H9 (cell line): ENCODE data around the gene DLGAP4. TPM values are rescaled to one million over a fixed set of nuclear protein-coding genes. Genes with fewer than 3 reads are reported as not detected.

Experiments used
- DNase-seq: peaks from one replicate; pipeline ENCODE4 v3.0.0-alpha.2; 2017
- H2AFZ ChIP-seq: one replicate; pipeline ENCODE4 v1.6.1; 2013; ENCODE audit warnings: mild to moderate bottlenecking, low read length, control low read depth, moderate library complexity
- H2AK5ac ChIP-seq: 2 replicates; pipeline ENCODE4 v1.6.1; 2013; ENCODE audit warnings: low read length, control low read depth, mixed read lengths; ENCODE audit not compliant: insufficient read length
- H2BK120ac ChIP-seq: one replicate; pipeline ENCODE4 v1.6.1; 2013; ENCODE audit warnings: low read depth, mild to moderate bottlenecking, low read length, control low read depth, inconsistent platforms; ENCODE audit not compliant: poor library complexity, severe bottlenecking
- H2BK12ac ChIP-seq: 2 replicates; pipeline ENCODE4 v1.6.1; 2013; ENCODE audit warnings: low read length, control low read depth, mixed read lengths, low read depth; ENCODE audit not compliant: insufficient read length
- H2BK15ac ChIP-seq: 2 replicates; pipeline ENCODE4 v1.6.1; 2013; ENCODE audit warnings: low read depth, low read length, control low read depth
- H2BK20ac ChIP-seq: one replicate; pipeline ENCODE4 v1.6.1; 2013; ENCODE audit warnings: low read depth, mild to moderate bottlenecking, low read length, control low read depth, inconsistent platforms; ENCODE audit not compliant: poor library complexity, severe bottlenecking
- H2BK5ac ChIP-seq: 2 replicates; pipeline ENCODE4 v1.6.1; 2013; ENCODE audit warnings: low read length, control low read depth, mixed read lengths; ENCODE audit not compliant: insufficient read length
- H3K14ac ChIP-seq: 2 replicates; pipeline ENCODE4 v1.6.1; 2013; ENCODE audit warnings: low read length, control low read depth; ENCODE audit not compliant: insufficient read depth
- H3K18ac ChIP-seq: 2 replicates; pipeline ENCODE4 v1.6.1; 2013; ENCODE audit warnings: low read depth, mild to moderate bottlenecking, mixed read lengths, low read length, control low read depth; ENCODE audit not compliant: insufficient read length
- H3K23ac ChIP-seq: 2 replicates; pipeline ENCODE4 v1.6.1; 2013; ENCODE audit warnings: low read length, control low read depth, mixed read lengths, low read depth; ENCODE audit not compliant: insufficient read length
- H3K23me2 ChIP-seq: 2 replicates; pipeline ENCODE4 v1.6.1; 2013; ENCODE audit warnings: low read depth, mild to moderate bottlenecking, mixed read lengths, low read length, control low read depth; ENCODE audit not compliant: insufficient read length, poor library complexity, severe bottlenecking
- H3K27ac ChIP-seq: 2 replicates; pipeline ENCODE4 v1.5.1; 2013; ENCODE audit warnings: low read length, control low read depth, mixed read lengths, low read depth; ENCODE audit not compliant: insufficient read length
- H3K27me3 ChIP-seq: 2 replicates; pipeline ENCODE4 v1.6.1; 2013; ENCODE audit warnings: low read length, control low read depth, inconsistent platforms; ENCODE audit not compliant: insufficient read depth
- H3K4ac ChIP-seq: 2 replicates; pipeline ENCODE4 v1.6.1; 2013; ENCODE audit warnings: low read depth, mild to moderate bottlenecking, control low read depth, inconsistent platforms, low read length, moderate library complexity
- H3K4me1 ChIP-seq: 2 replicates; pipeline ENCODE4 v1.6.1; 2013; ENCODE audit warnings: low read length, control low read depth, inconsistent platforms; ENCODE audit not compliant: insufficient read depth
- H3K4me2 ChIP-seq: 2 replicates; pipeline ENCODE4 v1.6.1; 2013; ENCODE audit warnings: low read length, control low read depth, mixed read lengths; ENCODE audit not compliant: insufficient read length, insufficient read depth
- H3K56ac ChIP-seq: 2 replicates; pipeline ENCODE4 v1.6.1; 2013; ENCODE audit warnings: low read depth, mild to moderate bottlenecking, mixed read lengths, low read length, control low read depth; ENCODE audit not compliant: insufficient read length
- H3K79me1 ChIP-seq: 2 replicates; pipeline ENCODE4 v1.6.1; 2013; ENCODE audit warnings: low read depth, mild to moderate bottlenecking, moderate library complexity, low read length, control low read depth, inconsistent platforms; ENCODE audit not compliant: insufficient read depth, poor library complexity, severe bottlenecking
- H3K79me2 ChIP-seq: 2 replicates; pipeline ENCODE4 v1.6.1; 2013; ENCODE audit warnings: low read length, control low read depth, inconsistent platforms; ENCODE audit not compliant: insufficient read depth
- H3K9ac ChIP-seq: 2 replicates; pipeline ENCODE4 v1.6.1; 2013; ENCODE audit warnings: low read length, control low read depth, mixed read lengths; ENCODE audit not compliant: insufficient read length; ENCODE audit errors: extremely low read depth
- H3K9me3 ChIP-seq: one replicate; pipeline ENCODE4 v1.6.1; 2013; ENCODE audit warnings: low read depth, low read length, inconsistent platforms; ENCODE audit not compliant: control insufficient read depth
- H3T11ph ChIP-seq: one replicate; pipeline ENCODE4 v1.6.1; 2013; ENCODE audit warnings: mild to moderate bottlenecking, low read length, control low read depth, inconsistent platforms
- H4K20me1 ChIP-seq: one replicate; pipeline ENCODE4 v1.6.1; 2013; ENCODE audit not compliant: control insufficient read depth, insufficient read length, insufficient read depth
- H4K5ac ChIP-seq: 2 replicates; pipeline ENCODE4 v1.6.1; 2013; ENCODE audit warnings: low read depth, mild to moderate bottlenecking, mixed read lengths, low read length, control low read depth; ENCODE audit not compliant: insufficient read length
- H4K8ac ChIP-seq: replicated peaks from 2 replicates; pipeline ENCODE4 v1.6.1; 2013; ENCODE audit warnings: low read length, control low read depth, mixed read lengths, low read depth; ENCODE audit not compliant: insufficient read length
- H4K91ac ChIP-seq: 2 replicates; pipeline ENCODE4 v1.6.1; 2013; ENCODE audit warnings: low read depth, mild to moderate bottlenecking, moderate library complexity, mixed read lengths, low read length, control low read depth; ENCODE audit not compliant: insufficient read length
- H3K27ac Mint-ChIP-seq, 3 experiments: 2 replicates in 2 of 3; 3 replicates in 1 of 3; pipeline ENCODE4 v1.8.0; 2020 to 2021; ENCODE audit warnings: mixed read lengths in 3 of 3, mild to moderate bottlenecking in 1 of 3, moderate library complexity in 1 of 3
- H3K27me3 Mint-ChIP-seq: 2 replicates; pipeline ENCODE4 v1.8.0; 2021; ENCODE audit warnings: low read depth, mild to moderate bottlenecking, moderate library complexity, mixed read lengths
- H3K36me3 Mint-ChIP-seq, 3 experiments: 2 replicates in 2 of 3; 3 replicates in 1 of 3; pipeline ENCODE4 v1.8.0; 2020 to 2021; ENCODE audit warnings: low read depth in 3 of 3, mixed read lengths in 3 of 3; ENCODE audit not compliant: insufficient read depth in 1 of 3
- H3K4me1 Mint-ChIP-seq, 2 experiments: 2 replicates each; pipeline ENCODE4 v1.8.0; 2020; ENCODE audit warnings: mixed read lengths in 2 of 2
- H3K4me3 Mint-ChIP-seq, 2 experiments: 2 replicates in 1 of 2; 3 replicates in 1 of 2; pipeline ENCODE4 v1.8.0; 2020 to 2021; ENCODE audit warnings: mild to moderate bottlenecking in 2 of 2, mixed read lengths in 2 of 2, moderate library complexity in 1 of 2
- H3K9me3 Mint-ChIP-seq, 2 experiments: 2 replicates in 1 of 2; 3 replicates in 1 of 2; pipeline ENCODE4 v1.8.0; 2020; ENCODE audit warnings: mild to moderate bottlenecking in 2 of 2, mixed read lengths in 2 of 2, moderate library complexity in 1 of 2
- WGBS: extraction: QIAGEN DNeasy Blood & Tissue Kit; methylation state at CpG from one replicate; pipeline ENCODE4 v1.1.7; 2013; ENCODE audit warnings: missing lambda C conversion rate, low lambda C conversion rate, mixed read lengths; ENCODE audit not compliant: insufficient read length; ENCODE audit errors: extremely low coverage; 5-methylcytosine and 5-hydroxymethylcytosine counted together
- total RNA-seq: library from RNA; stranded (reverse); gene quantifications from 2 replicates; pipeline ENCODE4 v1.2.1, GENCODE V29; 2021
- TF ChIP-seq, protein P1 (sequence below): fragments of 200-600 bp; sonication (generic); conservative IDR thresholded peaks from 3 replicates; pipeline ENCODE4 v1.8.0; 2021; ENCODE audit warnings: antibody characterized with exemption, mild to moderate bottlenecking

The DLGAP4 gene
- total RNA-seq, 1 experiment from 2014 or later, result 48.0 TPM

DNA sequence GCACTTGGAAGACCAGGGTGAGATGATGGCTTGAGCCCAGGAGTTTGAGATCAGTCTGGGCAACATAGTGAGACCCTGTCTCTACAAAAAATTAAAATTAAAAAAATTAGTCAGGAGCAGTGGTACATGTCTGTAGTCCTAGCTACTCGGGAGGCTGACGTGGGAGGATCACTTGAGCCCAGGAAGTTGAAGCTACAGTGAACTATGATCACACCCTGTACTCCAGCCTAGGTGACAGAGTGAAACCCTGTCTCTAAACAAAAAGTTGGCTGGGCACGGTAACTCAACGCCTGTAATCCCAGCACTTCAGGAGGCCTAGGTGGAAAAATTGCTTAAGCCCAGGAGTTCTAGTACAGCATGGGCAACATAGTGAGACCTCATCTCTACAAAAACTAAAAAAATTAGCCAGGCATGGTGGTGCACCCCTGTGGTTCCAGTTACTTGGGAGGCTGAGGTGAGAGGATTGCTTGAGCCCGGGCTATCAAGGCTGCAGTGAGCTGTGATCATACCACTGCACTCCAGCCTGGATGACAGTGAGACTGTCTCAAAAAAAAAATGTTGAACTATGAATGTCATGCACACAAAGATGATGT lies 174.4 kb downstream of the DLGAP4 start:
- Mint-ChIP-seq H3K4me1 (peaks cover 5 to 10% of the 10 kb centered on the region in 2 experiments), H3K27ac (no peak overlapping the region), H3K36me3 (peaks cover 0 to 4% (median 0%) of the 10 kb centered on the region in 3 experiments; a peak in 3 of 7 replicates), H3K27me3 (no peaks in the 10 kb centered on the region), H3K4me3 (no peak overlapping the region), H3K9me3 (no peaks in the 10 kb centered on the region)
- H3K4ac ChIP-seq, result no peak overlapping the region
- 0 out of 2 replicates have a peak, but pooled peaks cover 2% of the 10 kb centered on the region for H3K79me2 ChIP-seq
- no peaks in the 10 kb centered on the region for H3K23me2 ChIP-seq
- H3K18ac ChIP-seq, result no peak overlapping the region
- no peak overlapping the region for H2BK120ac ChIP-seq
- no peak overlapping the region for H2AK5ac ChIP-seq
- no peak overlapping the region for H3K9ac ChIP-seq
- H3K23ac ChIP-seq, result no peak overlapping the region
- H2BK5ac ChIP-seq, result no peak overlapping the region
- H2BK12ac ChIP-seq, result no peak overlapping the region
- H3K79me1 ChIP-seq, result no peaks in the 10 kb centered on the region
- no peak overlapping the region for H3K27ac ChIP-seq
- no peak overlapping the region for H3K56ac ChIP-seq
- no peak overlapping the region for H2BK20ac ChIP-seq
- H4K5ac ChIP-seq, result no peak overlapping the region
- no peak overlapping the region for H4K91ac ChIP-seq
- H3K4me1 ChIP-seq, result no peaks in the 10 kb centered on the region
- H3T11ph ChIP-seq, result no peak overlapping the region
- no peaks in the 10 kb centered on the region for H3K9me3 ChIP-seq
- H2BK15ac ChIP-seq, result no peak overlapping the region
- H3K4me2 ChIP-seq, result no peak overlapping the region
- TF ChIP-seq, protein P1, sequence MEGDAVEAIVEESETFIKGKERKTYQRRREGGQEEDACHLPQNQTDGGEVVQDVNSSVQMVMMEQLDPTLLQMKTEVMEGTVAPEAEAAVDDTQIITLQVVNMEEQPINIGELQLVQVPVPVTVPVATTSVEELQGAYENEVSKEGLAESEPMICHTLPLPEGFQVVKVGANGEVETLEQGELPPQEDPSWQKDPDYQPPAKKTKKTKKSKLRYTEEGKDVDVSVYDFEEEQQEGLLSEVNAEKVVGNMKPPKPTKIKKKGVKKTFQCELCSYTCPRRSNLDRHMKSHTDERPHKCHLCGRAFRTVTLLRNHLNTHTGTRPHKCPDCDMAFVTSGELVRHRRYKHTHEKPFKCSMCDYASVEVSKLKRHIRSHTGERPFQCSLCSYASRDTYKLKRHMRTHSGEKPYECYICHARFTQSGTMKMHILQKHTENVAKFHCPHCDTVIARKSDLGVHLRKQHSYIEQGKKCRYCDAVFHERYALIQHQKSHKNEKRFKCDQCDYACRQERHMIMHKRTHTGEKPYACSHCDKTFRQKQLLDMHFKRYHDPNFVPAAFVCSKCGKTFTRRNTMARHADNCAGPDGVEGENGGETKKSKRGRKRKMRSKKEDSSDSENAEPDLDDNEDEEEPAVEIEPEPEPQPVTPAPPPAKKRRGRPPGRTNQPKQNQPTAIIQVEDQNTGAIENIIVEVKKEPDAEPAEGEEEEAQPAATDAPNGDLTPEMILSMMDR, result no peak
- no peak overlapping the region for H2AFZ ChIP-seq
- H3K27me3 ChIP-seq, result no peaks in the 10 kb centered on the region
- WGBS, result no CpG with 5 or more reads among the region's 5 CpGs
- no peak overlapping the region for H3K14ac ChIP-seq
- H4K20me1 ChIP-seq, result no peaks in the 10 kb centered on the region
- no peak for DNase-seq
- no peak overlapping the region for H4K8ac ChIP-seq
